HG03521 (cell line): ENCODE data around the gene KIF13A.
"Not testable (repeated sequence)": the region's sequence is repeated elsewhere in the genome, so short reads cannot be mapped to it uniquely, and the experiment has no call there.

Experiments
- ATAC-seq: cut with Tn5 transposase; IDR thresholded peaks from one replicate; pipeline ENCODE4 v1.9.1; 2021; ENCODE audit warnings: mild to moderate bottlenecking, moderate library complexity; ENCODE audit not compliant: unreplicated experiment

Gene KIF13A

DNA sequence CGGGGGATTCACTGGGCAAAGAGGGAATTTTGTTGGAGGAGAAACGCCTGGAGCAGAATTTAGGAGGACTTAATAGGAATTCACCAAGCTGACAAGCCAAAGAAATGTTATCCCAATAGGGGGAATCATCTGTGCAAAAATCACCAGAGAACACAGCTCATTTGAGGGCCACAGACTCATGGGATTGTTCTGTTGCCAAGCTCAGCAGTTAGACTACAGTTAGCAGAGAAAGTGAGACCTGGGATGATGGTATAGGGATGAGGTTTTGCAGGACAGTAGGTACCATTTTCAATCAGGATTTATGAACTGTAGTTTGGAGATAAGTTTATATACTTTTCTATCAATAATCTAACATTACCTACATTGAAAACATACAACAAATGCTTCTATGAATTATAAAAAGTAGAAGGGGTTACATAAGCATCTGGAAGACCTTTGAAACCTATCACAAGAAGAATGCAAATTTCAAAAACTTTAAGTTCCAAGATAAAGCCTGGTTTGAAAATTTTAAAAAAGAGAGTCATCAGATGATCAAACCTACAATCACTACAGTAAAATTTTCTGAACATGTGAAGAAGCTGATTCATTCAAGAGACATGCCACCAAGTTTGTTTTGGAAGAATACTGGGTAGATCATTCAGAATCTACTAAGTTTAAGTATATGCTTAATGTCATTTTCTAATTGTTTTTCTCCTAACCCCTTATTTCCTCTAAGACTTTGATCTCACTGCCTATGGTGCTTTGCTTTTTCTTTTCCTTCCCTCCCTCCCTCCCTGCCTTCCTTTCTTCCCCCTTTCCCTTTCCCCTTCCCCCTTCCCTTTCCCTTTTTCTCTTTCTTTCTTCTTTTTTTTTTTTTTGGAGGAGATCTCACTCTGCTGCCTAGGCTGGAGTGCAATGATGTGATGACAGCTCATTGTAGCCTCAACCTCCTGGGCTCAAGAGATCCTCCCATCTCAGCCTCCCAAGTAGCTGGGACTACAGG is 81.5 kb downstream of the KIF13A start:
- ATAC-seq = no peak

DNA sequence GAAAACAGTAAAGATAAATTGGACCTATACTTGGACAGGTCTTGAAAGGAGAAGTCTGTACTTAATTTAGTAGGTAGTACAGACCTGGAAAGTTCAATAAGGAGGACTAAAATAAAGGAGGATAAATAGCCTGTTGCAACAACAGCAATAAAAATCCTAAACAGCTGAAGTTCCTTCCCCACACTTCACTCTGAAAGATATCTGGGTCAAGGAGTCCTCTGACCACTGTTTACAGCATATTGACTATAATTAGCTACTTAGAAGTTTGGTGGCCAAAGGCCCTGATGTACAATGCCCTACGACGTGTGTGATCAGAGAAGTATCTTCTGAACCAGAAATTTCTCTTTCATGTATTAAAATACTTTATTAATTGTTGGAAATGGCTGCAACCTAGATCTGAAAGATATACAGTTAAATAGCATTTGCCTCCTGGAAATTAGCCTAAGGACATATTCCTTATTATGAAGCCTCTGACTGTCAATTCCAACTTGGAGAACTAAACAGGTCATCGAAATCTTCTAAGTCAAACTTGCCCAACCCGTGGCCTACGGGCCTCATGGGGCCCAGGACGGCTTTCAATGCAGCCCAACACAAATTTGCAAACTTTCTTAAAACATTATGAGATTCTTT is 82.8 kb downstream of the KIF13A start:
- ATAC-seq = no peak

DNA sequence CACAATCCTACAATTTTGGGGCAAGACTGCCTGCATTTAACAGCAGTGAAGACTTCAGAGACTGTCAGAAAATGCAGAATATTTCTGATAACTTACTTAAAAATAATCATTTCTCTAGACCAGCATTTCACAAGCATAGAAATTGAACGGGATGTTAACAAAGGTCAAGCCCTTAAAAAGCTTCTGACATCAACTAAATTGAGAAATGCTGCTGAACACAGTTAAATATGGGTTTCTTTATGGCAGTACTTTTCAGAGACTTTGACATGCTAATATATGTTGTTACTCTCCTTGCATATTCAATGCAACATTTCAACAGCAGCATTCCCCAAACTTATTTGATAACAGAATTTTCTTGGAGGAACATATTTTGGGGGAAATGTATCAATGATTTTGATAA is 84.5 kb downstream of the KIF13A start:
- ATAC-seq = no peak

DNA sequence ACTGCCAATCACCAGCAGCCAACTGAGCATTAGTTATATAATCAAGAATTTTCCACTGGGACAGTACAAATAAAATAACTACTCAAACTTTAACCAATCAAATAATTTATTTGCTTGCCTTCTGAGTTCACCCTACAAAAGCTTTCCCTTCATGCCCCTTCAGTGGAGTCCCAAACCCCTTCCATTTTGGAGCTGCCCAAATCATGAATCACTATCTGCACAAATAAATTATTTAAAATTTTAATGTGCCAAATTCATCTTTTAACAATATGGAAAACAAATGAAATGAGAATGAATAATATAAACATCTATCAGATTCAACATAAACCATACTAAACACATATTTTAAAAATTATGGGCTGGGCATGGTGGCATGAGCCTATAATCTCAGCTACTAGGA is 85.9 kb downstream of the KIF13A start:
- no peak for ATAC-seq

DNA sequence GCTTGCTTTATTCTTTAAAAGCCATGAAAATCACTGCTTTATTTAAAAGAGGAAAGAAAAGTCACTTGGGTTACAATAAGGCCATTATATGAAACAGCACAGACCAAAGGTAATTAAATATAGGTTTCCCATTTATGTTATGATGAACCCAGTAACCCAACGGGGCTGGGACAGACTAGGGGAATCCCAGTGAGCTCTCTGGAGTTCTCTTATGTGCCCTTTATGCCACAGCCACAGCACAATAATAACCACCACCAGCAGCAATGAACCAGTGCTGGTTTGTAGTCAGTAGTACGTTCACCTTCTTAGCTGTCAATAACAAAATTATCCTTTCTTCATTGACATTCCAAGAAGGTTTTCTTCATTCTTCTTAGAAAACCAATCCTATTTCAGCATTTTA is 87.4 kb downstream of the KIF13A start:
- ATAC-seq = no peak

DNA sequence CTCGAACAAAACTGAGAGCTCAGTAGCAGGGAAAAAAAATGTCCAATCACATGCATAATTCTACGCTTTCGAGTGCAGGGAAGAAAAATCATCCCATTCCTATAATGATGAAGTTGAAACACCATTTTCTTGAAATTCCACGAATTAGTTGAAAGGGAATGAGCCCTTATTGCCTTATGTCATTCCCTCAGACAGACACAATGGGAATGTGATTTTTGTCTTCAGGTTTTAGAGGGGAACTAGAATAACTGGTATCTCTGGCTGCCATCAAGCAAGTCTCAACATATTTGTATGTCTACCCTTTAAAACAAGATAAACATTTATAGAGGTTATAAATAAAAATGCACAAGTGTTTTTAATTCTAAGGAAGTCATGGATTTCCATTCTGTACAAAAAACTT is 87.9 kb downstream of the KIF13A start:
- no peak for ATAC-seq

DNA sequence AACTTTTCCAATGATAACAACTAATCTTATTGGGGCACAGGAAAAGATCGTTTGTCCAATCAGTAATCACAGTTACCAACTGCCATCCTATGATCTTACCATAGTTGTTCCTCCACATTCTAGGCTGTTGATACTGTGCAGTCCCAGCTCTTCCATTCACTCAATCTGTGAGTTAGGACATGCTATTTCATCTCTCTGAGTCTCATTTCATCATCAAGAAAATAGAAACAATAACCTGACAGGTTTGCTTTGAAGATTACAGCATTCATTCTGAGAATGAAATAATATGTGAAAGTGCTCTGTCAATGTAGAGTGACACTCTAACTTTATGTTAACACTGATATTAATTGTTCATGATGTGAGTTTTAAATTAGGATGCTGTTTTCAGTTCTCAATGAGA is 89.8 kb downstream of the KIF13A start:
- ATAC-seq = no peak

DNA sequence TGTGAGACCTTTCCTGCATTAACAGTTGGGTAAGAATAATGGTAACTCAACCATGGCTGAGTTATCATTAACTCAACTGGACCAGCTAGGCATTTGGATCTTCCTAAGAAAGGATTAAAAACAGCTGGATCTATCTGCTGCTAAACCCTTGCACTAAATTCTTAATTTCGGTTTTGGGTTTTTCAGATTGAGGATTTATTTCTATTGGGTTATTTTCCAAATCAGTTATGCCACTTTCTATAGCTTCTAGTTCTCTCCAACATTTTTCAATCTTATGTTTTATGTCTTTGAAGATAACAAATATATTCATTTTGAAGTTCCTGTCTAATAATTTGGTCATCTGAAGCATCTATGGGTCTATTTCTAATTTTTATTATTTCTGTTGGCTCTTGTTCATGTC is 92.5 kb downstream of the KIF13A start:
- no peak for ATAC-seq

DNA sequence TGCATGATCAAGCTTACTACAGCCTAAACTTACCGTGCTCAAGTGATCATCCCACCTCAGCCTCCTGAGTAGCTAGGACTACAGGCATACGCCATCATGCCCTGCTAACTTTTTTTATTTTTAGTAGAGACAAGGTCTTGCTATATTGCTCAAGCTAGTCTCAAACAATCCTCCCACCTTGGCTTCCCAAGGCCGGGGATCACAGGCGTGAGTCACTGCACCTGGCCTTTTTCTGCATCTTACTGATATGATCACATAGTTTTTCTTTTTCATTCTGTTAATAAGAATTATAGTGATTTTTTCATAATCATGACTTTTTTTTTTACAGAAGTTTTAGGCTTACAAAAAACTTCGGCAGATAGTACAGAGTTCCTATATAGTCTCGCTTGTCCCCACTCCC is 93.2 kb downstream of the KIF13A start:
- no peak for ATAC-seq

DNA sequence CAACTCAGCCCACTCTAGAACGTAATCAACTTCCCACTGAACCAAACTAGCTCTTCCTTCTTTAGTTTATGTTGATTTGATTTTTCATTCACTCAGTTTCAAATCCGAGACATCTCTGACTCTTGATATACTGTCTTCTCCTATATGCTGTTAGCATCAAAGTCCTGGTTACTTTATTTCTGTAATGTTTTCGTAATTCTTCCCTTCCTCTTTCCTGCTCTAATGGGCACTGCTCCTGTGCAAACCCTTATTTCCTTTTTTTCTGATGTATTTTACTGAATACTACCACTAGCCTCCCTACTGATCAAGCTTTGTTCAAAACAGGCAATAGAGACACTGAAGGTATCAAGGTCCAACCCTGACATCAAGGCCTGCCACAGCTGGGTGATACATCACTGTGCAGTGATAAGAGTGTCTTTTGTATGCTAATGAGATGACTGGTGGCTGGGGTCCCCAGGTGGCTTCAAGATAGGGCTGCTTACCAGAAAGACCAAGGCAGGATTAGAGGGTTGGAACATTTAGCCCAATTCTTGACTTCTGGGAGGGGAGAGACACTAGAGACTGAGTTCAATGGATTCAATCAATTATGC is 95.2 kb downstream of the KIF13A start:
- no peak for ATAC-seq

DNA sequence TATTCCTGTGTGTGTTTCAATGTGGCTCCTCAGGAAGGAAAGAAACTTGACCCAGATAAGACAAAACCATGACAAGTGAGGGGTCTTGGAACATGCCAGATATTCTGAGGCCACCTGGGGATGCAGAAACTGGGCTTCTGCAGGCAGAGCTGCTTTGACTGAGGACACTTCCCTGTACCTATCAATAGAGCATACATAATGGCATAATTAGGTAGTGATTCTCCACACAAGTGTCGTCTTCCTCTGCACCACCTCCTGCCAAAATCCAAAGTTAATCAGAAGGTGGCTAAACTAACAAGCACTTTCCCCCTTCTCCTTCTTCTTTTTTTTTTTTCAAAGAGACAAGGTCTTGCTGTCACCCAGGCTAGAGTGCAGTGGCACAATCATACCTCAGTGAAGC is 97.1 kb downstream of the KIF13A start:
- ATAC-seq = no peak

DNA sequence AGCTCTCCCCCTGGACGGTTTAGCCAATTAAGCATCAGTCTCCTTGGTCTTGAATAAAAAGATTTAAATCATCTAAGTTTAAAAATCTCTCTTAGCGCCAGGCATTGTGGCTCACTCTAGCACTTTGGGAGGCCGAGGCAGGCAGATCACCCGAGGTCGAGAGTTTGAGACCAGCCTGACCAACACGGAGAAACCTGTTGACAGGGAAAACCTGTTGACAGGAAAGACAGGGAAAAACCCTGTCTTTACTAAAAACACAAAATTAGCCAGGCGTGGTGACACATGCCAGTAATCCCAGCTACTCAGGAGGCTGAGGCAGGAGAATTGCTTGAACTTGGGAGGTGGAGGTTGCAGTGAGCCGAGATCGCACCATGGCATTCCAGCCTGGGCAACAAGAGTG is 97.7 kb downstream of the KIF13A start:
- not testable (repeated sequence) for ATAC-seq

DNA sequence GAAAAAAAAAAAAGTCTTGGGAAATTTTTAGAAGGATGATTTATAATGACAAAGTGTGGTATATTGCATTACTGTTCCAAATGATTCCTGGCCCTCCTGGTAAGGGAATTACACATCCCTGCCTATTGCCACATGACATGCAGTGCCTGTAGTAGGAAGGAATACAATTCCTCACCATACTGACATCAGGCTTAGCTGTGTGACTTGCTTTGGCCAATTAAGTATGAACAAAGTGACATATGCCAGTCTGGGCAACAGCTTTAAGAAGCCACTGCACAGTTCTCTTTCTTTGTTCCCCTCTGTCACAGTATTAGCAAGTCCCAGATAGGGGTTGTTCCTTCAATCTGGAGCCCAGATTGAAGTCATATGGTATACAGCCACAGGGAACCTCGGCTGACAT is 100.5 kb downstream of the KIF13A start:
- ATAC-seq = no peak

DNA sequence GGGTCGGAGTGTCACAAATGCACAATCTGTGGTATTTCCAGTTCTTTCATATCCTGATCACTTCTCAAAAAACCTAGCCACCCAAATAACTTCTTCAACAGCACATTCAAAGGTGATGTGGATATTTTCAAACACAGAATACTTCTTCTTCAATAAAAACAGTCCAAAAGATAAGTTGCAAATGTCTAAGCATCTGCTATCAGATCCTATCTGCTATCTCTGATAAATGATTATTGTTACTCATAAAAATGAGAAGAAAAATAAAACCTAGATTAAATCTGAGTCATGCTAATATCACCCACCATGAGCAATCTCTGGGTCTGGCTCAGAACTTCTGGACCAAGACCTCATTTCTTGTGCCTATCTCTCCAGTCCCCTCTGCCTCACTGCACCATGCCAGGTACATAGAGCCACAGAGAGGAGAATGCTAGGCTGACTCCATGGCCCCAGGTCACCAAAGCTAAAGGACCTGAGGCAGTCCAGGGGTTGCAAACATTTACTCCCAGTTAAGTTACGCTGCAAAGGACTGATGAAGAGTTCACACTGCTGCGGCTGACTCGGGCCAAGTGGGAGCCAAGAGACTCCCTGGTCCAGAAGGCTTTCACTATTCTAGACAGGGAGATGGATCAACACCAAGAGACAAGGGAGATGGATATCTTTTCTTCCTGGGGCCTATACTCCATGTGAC is 101.4 kb downstream of the KIF13A start:
- ATAC-seq = no peak

DNA sequence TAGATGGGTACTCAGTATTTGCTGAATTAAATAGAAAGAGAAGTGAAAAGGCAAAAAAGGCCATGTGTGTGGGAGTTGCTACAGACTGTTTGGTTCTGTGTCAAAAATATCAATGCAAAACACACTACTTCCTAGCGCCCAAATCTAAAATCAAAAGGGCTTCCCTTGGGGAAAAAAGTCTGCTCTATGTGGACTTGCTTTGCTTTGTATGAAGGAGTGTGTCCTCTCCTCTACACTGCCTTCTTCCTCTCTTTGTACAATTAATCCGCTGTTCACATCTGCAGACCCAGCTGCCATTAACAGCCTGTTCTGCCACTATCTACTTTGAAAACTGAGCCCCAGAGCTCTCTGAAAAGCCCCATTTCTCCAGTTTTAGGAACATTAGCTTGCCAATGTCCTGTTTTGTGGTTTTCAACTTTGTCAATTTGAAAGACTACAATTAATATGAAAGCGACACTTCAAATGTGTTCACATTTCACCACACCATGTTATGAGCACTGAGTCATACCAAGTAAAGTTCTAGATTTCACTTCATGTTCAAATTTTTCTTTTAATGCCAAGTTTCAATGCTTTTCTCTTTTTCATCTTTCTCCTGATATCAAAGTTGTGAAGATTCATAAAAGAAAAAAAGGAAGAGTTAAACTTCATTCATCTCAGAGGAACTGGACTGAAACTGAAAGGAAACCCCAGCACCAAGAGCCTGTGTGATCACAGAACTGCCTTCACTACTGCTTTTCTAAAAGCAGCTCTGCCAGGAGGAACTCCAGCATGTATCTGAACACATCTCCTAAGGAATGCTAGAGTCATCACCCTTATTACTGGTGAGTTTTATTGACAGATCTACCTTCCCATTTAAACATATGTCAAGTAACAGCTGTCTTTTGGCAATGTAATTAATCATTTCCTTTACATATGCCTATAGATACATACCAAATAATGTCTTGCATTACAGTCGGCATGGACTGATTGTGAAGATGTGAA is 102.6 kb downstream of the KIF13A start:
- ATAC-seq = peak; percentile 86

DNA sequence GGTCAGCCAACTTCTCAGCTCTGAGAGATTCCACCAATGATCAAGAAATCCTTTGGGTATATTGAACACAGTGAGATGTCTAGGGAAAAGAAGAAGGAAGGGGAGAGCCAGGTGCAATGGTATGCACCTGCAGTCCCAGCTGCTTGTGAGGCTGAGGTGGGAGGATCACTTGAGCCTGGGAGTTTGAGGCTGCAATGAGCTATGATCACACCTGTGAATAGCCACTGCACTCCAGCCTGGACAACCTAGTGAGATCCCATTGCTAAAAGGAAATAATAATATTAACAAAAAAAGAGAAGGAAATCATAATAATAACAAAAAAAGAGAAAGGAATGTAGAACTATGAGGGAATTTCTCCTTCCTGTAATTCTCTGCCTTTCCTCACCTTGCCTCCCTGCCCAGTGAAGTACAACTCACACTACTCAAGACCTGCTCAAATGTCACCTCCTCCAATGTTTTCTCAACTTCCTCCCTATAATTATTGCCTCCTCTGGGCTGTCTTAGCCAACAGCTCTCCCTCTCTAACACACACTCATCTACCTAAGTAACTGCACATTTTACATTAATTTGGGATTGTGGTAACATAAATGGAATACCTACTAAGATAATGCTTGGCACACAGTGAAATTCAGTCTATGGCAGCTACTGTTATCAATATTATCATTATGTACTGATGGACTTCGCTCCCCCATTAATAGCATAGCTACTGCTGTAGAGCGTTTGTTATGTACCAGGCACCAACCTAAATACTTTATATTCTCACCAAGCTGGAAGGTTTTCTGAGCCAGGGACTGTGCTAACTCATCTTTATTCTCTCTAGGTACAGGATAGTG is 103.6 kb downstream of the KIF13A start:
- no peak for ATAC-seq

DNA sequence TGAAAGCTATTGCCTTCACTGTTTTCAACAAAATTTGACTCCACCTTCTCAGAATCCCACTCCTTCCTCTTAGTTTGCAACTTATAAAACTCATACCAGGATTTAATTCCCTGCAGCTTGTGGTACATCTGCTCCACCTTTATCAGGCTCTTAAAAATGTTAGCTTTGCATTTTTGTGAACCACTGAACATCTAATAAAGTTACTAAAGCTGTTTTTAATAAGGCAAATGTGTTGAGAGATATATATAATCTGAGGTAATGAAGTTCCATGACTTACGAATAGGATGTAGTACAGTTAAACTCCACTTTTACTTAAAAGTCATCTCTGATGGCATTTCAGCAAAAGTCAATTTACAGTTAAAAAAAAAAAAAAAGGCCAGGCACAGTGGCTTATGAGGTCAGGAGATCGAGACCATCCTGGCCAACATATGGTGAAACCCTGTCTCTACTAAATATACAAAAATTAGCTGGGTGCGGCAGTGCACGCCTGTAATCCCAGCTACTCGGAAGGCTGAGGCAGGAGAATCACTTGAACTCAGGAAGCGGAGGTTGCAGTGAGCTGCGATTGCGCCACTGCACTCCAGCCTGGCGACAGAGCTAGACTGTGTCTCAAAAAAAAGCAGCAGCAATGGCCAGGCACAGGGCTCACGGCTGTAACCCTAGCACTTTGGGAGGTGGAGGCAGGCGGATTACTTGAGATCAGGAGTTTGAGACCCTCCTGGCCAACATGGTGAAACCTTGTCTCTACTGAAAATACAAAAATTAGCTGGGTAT is 106.2 kb downstream of the KIF13A start:
- ATAC-seq = no peak

DNA sequence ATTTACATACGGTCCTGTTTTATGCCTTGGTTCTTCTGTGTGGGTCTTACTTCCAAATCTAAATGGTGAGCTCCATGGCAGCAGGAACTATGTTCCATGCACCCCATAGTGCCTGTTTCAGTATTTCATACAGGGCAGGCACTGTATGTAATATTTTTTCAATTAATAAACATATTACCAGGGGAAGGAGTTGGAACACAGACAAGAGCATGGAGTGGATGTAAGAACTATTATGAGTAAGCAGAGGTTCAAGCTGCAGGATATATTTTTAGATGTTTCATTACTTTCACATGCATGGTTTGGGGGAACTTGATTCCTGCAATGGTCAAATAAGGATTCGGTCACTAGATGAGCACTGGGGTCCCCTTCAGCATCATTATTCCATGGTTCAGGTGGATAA is 108.3 kb downstream of the KIF13A start:
- ATAC-seq = no peak

DNA sequence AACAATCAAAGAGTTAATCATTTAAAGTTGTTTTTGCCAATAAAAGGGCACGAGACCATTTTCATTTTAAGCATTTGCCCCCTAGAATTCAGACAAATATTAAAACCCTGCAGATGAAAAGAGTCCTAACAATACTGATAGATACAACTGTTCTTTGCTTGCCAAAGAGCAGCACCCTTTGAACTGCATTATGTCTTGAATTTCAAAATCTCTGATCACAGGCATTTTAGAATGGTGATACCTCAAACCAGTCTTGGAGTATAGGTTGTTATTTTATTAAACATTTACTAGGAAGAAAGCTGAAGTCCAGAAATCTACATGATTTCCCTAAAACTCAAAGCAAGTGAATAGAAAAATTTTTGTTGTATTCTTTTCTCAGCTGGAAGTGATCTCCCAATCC is 108.7 kb downstream of the KIF13A start:
- ATAC-seq = no peak
